Lower lobe of right lung (tissue), 2 donors: Measurements from ENCODE around the gene IQGAP2. TPM values are rescaled to one million over a fixed set of nuclear protein-coding genes. Genes with fewer than 3 reads are reported as not detected.

Experiments
- ATAC-seq, 2 donors: fragments of 200-7000 bp; cut with Tn5 transposase; one replicate each; pipeline ENCODE4 v1.9.1; 2020 to 2022; ENCODE audit warnings: mild to moderate bottlenecking in 2 of 2, moderate library complexity in 2 of 2
- DNase-seq: peaks from one replicate; pipeline ENCODE4 v3.0.0-alpha.2; 2020
- H3K27ac ChIP-seq: fragments of 200-600 bp; one replicate; pipeline ENCODE4 v1.8.0; 2022
- H3K27me3 ChIP-seq: fragments of 200-600 bp; one replicate; pipeline ENCODE4 v1.8.0; 2022; ENCODE audit warnings: low read depth
- H3K36me3 ChIP-seq: fragments of 200-600 bp; one replicate; pipeline ENCODE4 v1.8.0; 2022; ENCODE audit warnings: mild to moderate bottlenecking
- H3K4me1 ChIP-seq: fragments of 200-600 bp; one replicate; pipeline ENCODE4 v1.8.0; 2022
- H3K4me3 ChIP-seq: fragments of 200-600 bp; one replicate; pipeline ENCODE4 v1.8.0; 2022; ENCODE audit warnings: mild to moderate bottlenecking
- H3K9me3 ChIP-seq: fragments of 200-600 bp; one replicate; pipeline ENCODE4 v1.8.0; 2022
- intact Hi-C: fragments of 100-400 bp; cut with DNase I; formaldehyde crosslinking; loops from one replicate; pipeline ENCODE4 v1.11.0; 2022
- total RNA-seq: library from RNA; stranded (reverse); fragmentation: NEBNext Ultra II Directional; extraction: Animal tissue kit (Norgen Biotek cat#: 25700); gene quantifications from one replicate; pipeline ENCODE4 v1.2.1, GENCODE V29; 2021
- TF ChIP-seq, protein P1 (sequence below): fragments of 200-600 bp; IDR thresholded peaks from one replicate; pipeline ENCODE4 v1.8.0; 2022; ENCODE audit warnings: antibody characterized with exemption, mild to moderate bottlenecking
- donor health status: DM: no; HTN: yes; CAD: no; lungs with severe emphysema.

IQGAP2 gene
- total RNA-seq, 1 donor from 2014 or later, result 42.0 TPM

DNA sequence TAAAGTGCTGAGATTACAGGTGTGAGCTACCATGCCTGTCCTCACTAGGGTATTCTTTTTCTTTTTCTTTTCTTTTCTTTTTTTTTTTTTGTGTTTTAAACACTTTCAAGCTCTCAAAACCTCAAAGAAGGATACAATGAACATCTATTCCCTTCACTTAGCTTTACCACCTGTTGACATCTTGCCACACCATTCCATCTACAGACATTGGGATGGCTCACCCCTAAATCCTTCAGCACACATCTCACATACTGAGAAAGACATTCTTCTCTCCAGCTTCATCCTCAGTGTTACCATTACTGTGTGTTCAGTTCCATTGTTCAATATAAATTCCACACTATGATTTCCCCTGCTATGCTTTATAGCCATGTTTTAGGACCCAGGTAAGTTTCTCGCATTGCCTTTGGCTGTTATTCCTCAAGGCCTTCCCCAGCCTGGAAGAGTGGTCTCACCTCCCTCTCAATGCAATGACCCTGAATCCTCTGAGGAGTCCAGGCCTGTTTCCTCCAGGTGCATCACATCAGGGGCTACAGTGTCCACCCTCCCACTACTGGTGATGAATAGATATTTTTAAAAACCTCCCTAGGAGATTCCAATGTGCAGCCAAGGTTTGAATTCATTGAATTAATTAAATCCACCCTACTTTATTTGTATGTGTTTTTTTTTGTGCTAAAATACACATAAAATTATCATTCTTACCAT is 16.7 kb downstream of the IQGAP2 start:
- Histone ChIP-seq H3K9me3 (no peaks in the 10 kb centered on the region), H3K36me3 (no peaks in the 10 kb centered on the region), H3K27me3 (no peaks in the 10 kb centered on the region), H3K27ac (no peak overlapping the region), H3K4me1 (no peaks in the 10 kb centered on the region), H3K4me3 (no peak overlapping the region)
- DNase-seq (no peak), ATAC-seq (no peak)
- intact Hi-C loops, result no loop called here
- TF ChIP-seq, protein P1, sequence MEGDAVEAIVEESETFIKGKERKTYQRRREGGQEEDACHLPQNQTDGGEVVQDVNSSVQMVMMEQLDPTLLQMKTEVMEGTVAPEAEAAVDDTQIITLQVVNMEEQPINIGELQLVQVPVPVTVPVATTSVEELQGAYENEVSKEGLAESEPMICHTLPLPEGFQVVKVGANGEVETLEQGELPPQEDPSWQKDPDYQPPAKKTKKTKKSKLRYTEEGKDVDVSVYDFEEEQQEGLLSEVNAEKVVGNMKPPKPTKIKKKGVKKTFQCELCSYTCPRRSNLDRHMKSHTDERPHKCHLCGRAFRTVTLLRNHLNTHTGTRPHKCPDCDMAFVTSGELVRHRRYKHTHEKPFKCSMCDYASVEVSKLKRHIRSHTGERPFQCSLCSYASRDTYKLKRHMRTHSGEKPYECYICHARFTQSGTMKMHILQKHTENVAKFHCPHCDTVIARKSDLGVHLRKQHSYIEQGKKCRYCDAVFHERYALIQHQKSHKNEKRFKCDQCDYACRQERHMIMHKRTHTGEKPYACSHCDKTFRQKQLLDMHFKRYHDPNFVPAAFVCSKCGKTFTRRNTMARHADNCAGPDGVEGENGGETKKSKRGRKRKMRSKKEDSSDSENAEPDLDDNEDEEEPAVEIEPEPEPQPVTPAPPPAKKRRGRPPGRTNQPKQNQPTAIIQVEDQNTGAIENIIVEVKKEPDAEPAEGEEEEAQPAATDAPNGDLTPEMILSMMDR, result no peak

DNA sequence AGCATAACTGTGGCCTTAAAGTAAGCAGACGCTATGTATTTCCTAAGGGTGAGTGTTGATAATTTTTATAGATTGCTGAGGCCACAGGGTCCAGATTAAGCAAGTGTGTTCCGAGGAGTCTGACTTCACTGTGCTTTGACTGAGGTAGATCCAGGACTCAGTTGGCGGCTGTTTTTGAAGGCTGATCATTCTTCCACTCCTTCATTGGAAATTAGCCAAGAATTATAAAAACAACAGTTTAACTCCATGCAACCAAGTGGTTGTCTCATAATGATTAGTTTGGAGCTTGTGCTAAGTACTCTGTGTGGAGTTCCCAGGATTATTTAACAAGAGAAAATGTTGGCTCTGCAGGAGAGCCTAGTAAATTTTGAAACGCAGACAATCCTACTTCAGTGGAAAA is 19.1 kb downstream of the IQGAP2 start:
- Histone ChIP-seq H3K4me1 (peaks cover 11% of the 10 kb centered on the region), H3K27ac (no peak overlapping the region), H3K36me3 (no peaks in the 10 kb centered on the region), H3K9me3 (no peaks in the 10 kb centered on the region), H3K27me3 (no peaks in the 10 kb centered on the region), H3K4me3 (no peak overlapping the region)
- intact Hi-C loops, result no loop called here
- TF ChIP-seq, protein P1, result no peak
- DNase-seq (no peak), ATAC-seq (no peak)

DNA sequence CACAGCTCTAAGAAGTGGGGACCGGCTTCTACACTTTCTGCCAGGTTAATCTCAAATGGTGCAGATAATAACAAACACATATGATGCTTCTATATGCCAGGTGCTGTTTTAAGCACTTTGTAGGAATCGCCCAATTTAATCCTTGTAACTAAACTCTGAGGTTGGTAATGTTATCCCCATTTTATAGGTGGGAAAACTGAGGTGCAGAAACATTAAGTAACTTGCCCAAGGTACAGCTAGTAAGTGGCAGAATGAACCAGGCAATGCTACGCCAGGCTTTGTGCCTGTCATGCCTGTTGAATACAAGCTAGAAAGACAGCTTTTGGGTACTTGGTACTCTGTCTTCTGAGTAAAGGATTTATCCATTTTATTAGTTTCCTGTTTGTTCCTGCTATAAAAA is 19.7 kb downstream of the IQGAP2 start:
- Histone ChIP-seq H3K4me3 (no peak overlapping the region), H3K27ac (no peak overlapping the region), H3K27me3 (no peaks in the 10 kb centered on the region), H3K9me3 (no peaks in the 10 kb centered on the region), H3K4me1 (peaks cover 11% of the 10 kb centered on the region), H3K36me3 (no peaks in the 10 kb centered on the region)
- ATAC-seq (no peak), DNase-seq (no peak)
- TF ChIP-seq, protein P1, result no peak
- intact Hi-C loops, result no loop called here

DNA sequence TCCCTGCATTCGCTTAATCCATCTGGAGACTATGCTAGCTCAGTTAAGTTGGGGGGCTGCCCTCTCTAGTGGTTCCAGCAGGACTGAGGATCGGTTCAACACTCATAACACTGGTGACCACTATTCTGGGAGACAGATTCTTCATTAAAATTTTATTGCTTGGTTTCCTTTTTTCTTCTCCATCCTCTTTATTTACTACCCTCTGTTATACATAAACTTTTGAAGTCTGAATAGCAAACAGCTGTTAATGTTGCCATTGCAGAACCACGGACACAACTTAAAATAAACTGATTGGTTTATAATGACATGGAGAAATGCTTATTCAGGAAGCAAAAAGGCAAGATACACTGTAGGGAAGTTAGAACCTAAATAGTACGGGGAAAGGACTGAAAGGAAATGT is 22.1 kb downstream of the IQGAP2 start:
- H3K36me3 ChIP-seq, result no peaks in the 10 kb centered on the region
- intact Hi-C loops, result no loop called here
- no peaks in the 10 kb centered on the region for H3K27me3 ChIP-seq
- no peak for ATAC-seq
- no peak for DNase-seq
- H3K9me3 ChIP-seq, result no peaks in the 10 kb centered on the region
- peaks cover 11% of the 10 kb centered on the region for H3K4me1 ChIP-seq
- TF ChIP-seq, protein P1, result no peak
- no peak overlapping the region for H3K27ac ChIP-seq
- H3K4me3 ChIP-seq, result no peak overlapping the region

DNA sequence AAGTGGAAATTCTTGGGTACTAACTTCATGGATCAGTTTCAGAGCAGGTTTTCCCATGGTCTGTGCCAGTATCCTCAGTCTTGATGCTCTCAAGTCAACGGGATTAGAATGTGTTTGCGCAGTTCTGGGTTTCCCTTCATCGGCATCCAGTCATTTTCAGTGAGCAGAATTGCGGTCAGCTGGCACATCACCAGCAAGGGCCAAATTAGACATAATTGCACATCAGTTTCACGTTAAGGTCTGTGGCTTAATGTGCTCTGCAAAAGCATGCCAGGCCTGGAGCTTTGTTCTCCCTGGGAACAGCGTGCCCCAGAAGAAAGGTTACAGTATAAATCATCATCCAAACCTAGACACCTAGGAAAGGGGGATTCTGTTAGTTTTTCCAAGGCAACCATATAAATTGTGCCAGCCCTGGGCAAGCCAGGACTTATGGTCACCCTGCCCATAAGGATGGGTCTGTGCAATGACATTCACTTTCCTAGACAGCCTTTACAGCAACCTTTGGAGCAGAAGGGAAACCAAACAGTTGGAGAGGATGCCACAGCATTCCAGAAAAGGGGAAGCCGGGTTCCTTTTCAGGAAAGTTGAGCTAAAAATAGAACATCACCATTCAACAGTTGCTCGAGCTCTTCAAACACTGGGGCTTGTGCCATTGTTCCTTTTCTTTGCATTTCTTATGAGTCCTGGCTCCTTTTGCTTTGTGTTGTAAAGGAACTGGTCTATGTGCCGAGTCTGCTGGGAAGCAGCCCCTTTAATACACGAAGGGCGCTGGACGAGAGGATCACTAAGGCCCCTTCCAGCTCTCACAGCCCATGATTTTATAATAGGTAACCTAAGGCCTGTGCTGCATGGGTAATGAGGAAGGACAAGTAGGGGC is 23.1 kb downstream of the IQGAP2 start:
- Histone ChIP-seq H3K9me3 (no peaks in the 10 kb centered on the region), H3K4me1 (peaks cover 11% of the 10 kb centered on the region), H3K27me3 (no peaks in the 10 kb centered on the region), H3K36me3 (no peaks in the 10 kb centered on the region), H3K27ac (no peak overlapping the region), H3K4me3 (no peak overlapping the region)
- TF ChIP-seq, protein P1, result no peak
- DNase-seq, result no peak
- intact Hi-C loops, result no loop called here
- ATAC-seq, result no peak
